Ascending aorta (tissue), 2 donors: ENCODE data around the gene CALU. TPM values are rescaled to one million over a fixed set of nuclear protein-coding genes. Genes with fewer than 3 reads are reported as not detected.

Experiments
- DNase-seq, 2 donors: peaks; one replicate each; pipeline ENCODE4 v3.0.0-alpha.2; 2019; ENCODE audit warnings: low spot score in 2 of 2
- H3K27ac ChIP-seq, 2 donors: fragments of 200-600 bp; sonication (generic); one replicate each; pipeline ENCODE4 v1.5.1; 2016 to 2017; ENCODE audit warnings: mild to moderate bottlenecking in 1 of 2
- H3K27me3 ChIP-seq: fragments of 200-600 bp; sonication (generic); one replicate; pipeline ENCODE4 v1.5.1; 2017
- H3K36me3 ChIP-seq, 2 donors: fragments of 200-600 bp; sonication (generic); one replicate each; pipeline ENCODE4 v1.5.1; 2016
- H3K4me1 ChIP-seq, 2 donors: fragments of 200-600 bp; sonication (generic); one replicate each; pipeline ENCODE4 v1.5.1; 2016 to 2017; ENCODE audit warnings: mild to moderate bottlenecking in 1 of 2
- H3K4me3 ChIP-seq, 2 donors: fragments of 200-600 bp; sonication (generic); one replicate each; pipeline ENCODE4 v1.5.1; 2016 to 2017; ENCODE audit warnings: mild to moderate bottlenecking in 1 of 2
- H3K9me3 ChIP-seq, 2 donors: fragments of 200-600 bp; sonication (generic); one replicate each; pipeline ENCODE4 v1.5.1; 2016
- CTCF ChIP-seq, 3 experiments: fragments of 200-600 bp in 2 of 3; fragments of 450-650 bp in 1 of 3; sonication (generic) in 2 of 3; IDR thresholded peaks; one replicate each; pipeline ENCODE4 v1.5.1; 2016 to 2019; ENCODE audit warnings: antibody characterized with exemption in 3 of 3, mild to moderate bottlenecking in 1 of 3, moderate library complexity in 1 of 3
- intact Hi-C: fragments of 100-400 bp; cut with DNase I; formaldehyde crosslinking; loops from one replicate; pipeline ENCODE4 v1.15.1; 2023
- total RNA-seq: library from RNA; depleted of rRNA; stranded (reverse); fragments of >200 nt; gene quantifications from one replicate; pipeline ENCODE4 v1.1.0, GENCODE V29; 2016

The CALU gene
- total RNA-seq, result 82.8 TPM

- TF ChIP-seq CTCF (IDR thresholded peaks at IDR 0.05), result no peak
- peaks cover 0 to 27% of the 10 kb centered on the region in 2 donors for H3K4me1 ChIP-seq
- H3K9me3 ChIP-seq, result no peaks in the 10 kb centered on the region
- intact Hi-C loops, result loop anchor here (1.0 to 5.0 kb wide), 7 partner anchors 17 to 143 kb away; partner anchors contain the start of genes ATP6V1F and CCDC136
- DNase-seq, result peak; percentile 95 to 99
- H3K36me3 ChIP-seq, result no peaks in the 10 kb centered on the region
- peak within 1 kb of the TSS; percentile 83 to 93 for H3K4me3 ChIP-seq
- H3K27ac ChIP-seq, result peak within 1 kb of the TSS; percentile 98
- H3K27me3 ChIP-seq, result no peaks in the 10 kb centered on the region
Observed at GRCh38 chr7:128739048-128739962, at the start of gene CALU. TSS of gene CALU (plus strand) at chr7:128739359. CDS start at chr7:128748584, 9,225 bp downstream.

GRCh38 chr7:128691227-128691626, 47.9 kb upstream of the CALU start:
- no peaks in the 10 kb centered on the region for H3K27me3 ChIP-seq
- H3K4me1 ChIP-seq, result no peaks in the 10 kb centered on the region
- intact Hi-C loops, result no loop called here
- H3K27ac ChIP-seq, result no peak overlapping the region
- no peak overlapping the region for H3K4me3 ChIP-seq
- TF ChIP-seq CTCF (IDR thresholded peaks at IDR 0.05), result no peak
- H3K36me3 ChIP-seq, result no peaks in the 10 kb centered on the region
- no peaks in the 10 kb centered on the region for H3K9me3 ChIP-seq
- DNase-seq, result no peak

GRCh38 chr7:128692623-128693270, 46.4 kb upstream of the CALU start:
- no peak for DNase-seq
- no peak overlapping the region for H3K27ac ChIP-seq
- H3K27me3 ChIP-seq, result peaks cover 5% of the 10 kb centered on the region
- peaks cover 0 to 5% of the 10 kb centered on the region in 2 donors for H3K4me1 ChIP-seq
- H3K9me3 ChIP-seq, result no peaks in the 10 kb centered on the region
- intact Hi-C loops, result no loop called here
- TF ChIP-seq CTCF (IDR thresholded peaks at IDR 0.05), result no peak
- H3K4me3 ChIP-seq, result no peak overlapping the region
- H3K36me3 ChIP-seq, result no peaks in the 10 kb centered on the region

- intact Hi-C loops, result no loop called here
Observed at GRCh38 chr7:128693373-128694015, 45.7 kb upstream of the CALU start.

More at GRCh38 chr7:128693373-128694015, 45.7 kb upstream of the CALU start:
- TF ChIP-seq CTCF (IDR thresholded peaks at IDR 0.05), result no peak
- H3K27me3 ChIP-seq, result peaks cover 5% of the 10 kb centered on the region
- peaks cover 0 to 5% of the 10 kb centered on the region in 2 donors for H3K4me1 ChIP-seq
- no peaks in the 10 kb centered on the region for H3K36me3 ChIP-seq
- no peaks in the 10 kb centered on the region for H3K9me3 ChIP-seq
- DNase-seq, result no peak
- no peak overlapping the region for H3K4me3 ChIP-seq
- no peak overlapping the region for H3K27ac ChIP-seq
